NT2/D1 (cell line): ENCODE results near the gene KRT3.

Source experiments
- SUZ12 ChIP-seq: IDR thresholded peaks from 2 replicates; pipeline ENCODE4 v1.6.1; 2011; ENCODE audit not compliant: insufficient read length, insufficient read depth; ENCODE audit errors: extremely low read depth
- YY1 ChIP-seq: IDR thresholded peaks from 2 replicates; pipeline ENCODE4 v1.6.1; 2011; ENCODE audit not compliant: insufficient read length, insufficient read depth
- ZNF274 ChIP-seq: IDR thresholded peaks from 2 replicates; pipeline ENCODE4 v1.6.1; 2011; ENCODE audit warnings: mild to moderate bottlenecking, low read depth, low read length

DNA sequence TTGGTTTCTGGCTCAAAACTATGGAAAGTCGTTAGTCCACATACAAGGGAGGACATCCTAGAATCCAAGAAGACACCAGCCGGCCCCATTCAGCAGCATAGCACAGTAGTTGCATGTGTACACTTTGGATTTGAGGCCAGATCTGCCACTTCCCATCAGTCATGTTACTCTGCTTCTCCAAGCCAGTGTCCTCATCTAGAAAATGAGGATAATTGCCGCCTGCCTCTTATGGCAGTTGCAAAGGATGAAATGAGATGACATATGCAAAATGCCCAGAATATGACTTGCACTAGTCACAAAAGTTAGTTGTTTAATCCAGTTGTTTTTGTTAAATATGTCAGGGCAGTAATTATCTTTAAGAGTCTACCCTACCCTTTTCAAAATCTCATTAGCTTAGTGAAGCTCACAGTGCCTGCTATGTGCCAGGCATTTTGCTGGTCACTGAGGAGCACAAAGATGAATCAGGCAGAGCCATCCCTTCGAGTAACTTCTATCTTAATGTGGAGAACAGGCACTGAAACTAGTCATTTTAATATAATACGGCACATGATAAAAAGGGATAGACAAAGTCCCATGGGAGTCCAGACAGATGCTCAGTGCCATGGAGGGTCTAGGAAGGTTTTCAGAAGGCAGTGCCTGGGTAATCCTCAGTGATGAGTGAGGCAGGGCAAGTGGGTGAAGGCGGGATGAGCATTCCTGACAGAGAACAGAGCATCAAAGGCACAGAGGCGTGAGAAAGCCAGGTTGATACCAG, 12.2 kb downstream of the KRT3 start:
- TF ChIP-seq SUZ12, result no peak
- TF ChIP-seq ZNF274, result no peak
- no peak for TF ChIP-seq YY1
